Right ventricle myocardium superior (tissue), 1 donor: ENCODE results near the gene HGD. TPM values are rescaled to one million over a fixed set of nuclear protein-coding genes. Genes with fewer than 3 reads are reported as not detected.
"Not testable (repeated sequence)": the region's sequence is repeated elsewhere in the genome, so short reads cannot be mapped to it uniquely, and the experiment has no call there.

Experiments used
- ATAC-seq: fragments of 200-7000 bp; cut with Tn5 transposase; one replicate; pipeline ENCODE4 v1.9.1; 2020; ENCODE audit warnings: mild to moderate bottlenecking; ENCODE audit not compliant: poor library complexity
- DNase-seq: peaks from one replicate; pipeline ENCODE4 v3.0.0-alpha.2; 2020
- intact Hi-C: fragments of 100-400 bp; cut with DNase I; formaldehyde crosslinking; loops from one replicate; pipeline ENCODE4 v1.11.2; 2022
- total RNA-seq: library from RNA; stranded (reverse); fragmentation: NEBNext Ultra II Directional; extraction: Animal tissue kit (Norgen Biotek cat#: 25700); gene quantifications from one replicate; pipeline ENCODE4 v1.2.1, GENCODE V29; 2021
- donor health status: DM: no; HTN: yes; CAD: no; lungs with severe emphysema.

Gene HGD
- total RNA-seq, 1 donor from 2014 or later: not detected

GRCh38 chr3:120645083-120645845 is 36.8 kb downstream of the HGD start:
- no peak for DNase-seq
- no peak for ATAC-seq
- intact Hi-C loops: no loop called here

- DNase-seq (no peak), ATAC-seq (no peak)
- intact Hi-C loops: no loop called here
These were observed 39.6 kb downstream of the HGD start for GRCh38 chr3:120642368-120642948.

GRCh38 chr3:120641696-120642246 is 40.3 kb downstream of the HGD start:
- ATAC-seq (no peak), DNase-seq (no peak)
- intact Hi-C loops: no loop called here

- intact Hi-C loops: no loop called here
- DNase-seq (no peak), ATAC-seq (no peak)
These were observed 41.8 kb downstream of the HGD start for GRCh38 chr3:120640231-120640630.

- DNase-seq, intact Hi-C loops, ATAC-seq: not testable (repeated sequence)
These were observed 43.2 kb downstream of the HGD start for GRCh38 chr3:120638820-120639219.

- intact Hi-C loops: no loop called here
- DNase-seq (no peak), ATAC-seq (no peak)
These were observed 44.0 kb downstream of the HGD start for GRCh38 chr3:120637851-120638559.

GRCh38 chr3:120636795-120637401 is 45.1 kb downstream of the HGD start:
- ATAC-seq (no peak), DNase-seq (no peak)
- intact Hi-C loops: no loop called here

- intact Hi-C loops: no loop called here
- ATAC-seq (no peak), DNase-seq (no peak)
These were observed 47.5 kb downstream of the HGD start for GRCh38 chr3:120634539-120634938.

GRCh38 chr3:120625159-120625586 is 56.9 kb downstream of the HGD start:
- DNase-seq (no peak), ATAC-seq (no peak)
- intact Hi-C loops: no loop called here

GRCh38 chr3:120623727-120624093 is 58.3 kb downstream of the HGD start:
- intact Hi-C loops: no loop called here
- ATAC-seq (no peak), DNase-seq (no peak)

GRCh38 chr3:120622870-120623726 is 58.9 kb downstream of the HGD start:
- ATAC-seq (no peak), DNase-seq (no peak)
- intact Hi-C loops: no loop called here

GRCh38 chr3:120622457-120622856 is 59.6 kb downstream of the HGD start:
- ATAC-seq: no peak
- intact Hi-C loops: no loop called here

GRCh38 chr3:120616745-120617144 is 65.3 kb downstream of the HGD start:
- DNase-seq, intact Hi-C loops, ATAC-seq: not testable (repeated sequence)

More at GRCh38 chr3:120622457-120622856, 59.6 kb downstream of the HGD start:
- DNase-seq: no peak

GRCh38 chr3:120615847-120616609 is 66.0 kb downstream of the HGD start:
- DNase-seq: peak; percentile 57

GRCh38 chr3:120614765-120615164 is 67.3 kb downstream of the HGD start:
- DNase-seq (no peak), ATAC-seq (no peak)
- intact Hi-C loops: no loop called here

More at GRCh38 chr3:120615847-120616609, 66.0 kb downstream of the HGD start:
- peak; percentile 70 for ATAC-seq
- intact Hi-C loops: no loop called here

GRCh38 chr3:120608506-120608905 is 73.5 kb downstream of the HGD start:
- intact Hi-C loops: no loop called here
- ATAC-seq (no peak), DNase-seq (no peak)

- DNase-seq (no peak), ATAC-seq (peak; percentile 54)
- intact Hi-C loops: no loop called here
These were observed 77.3 kb downstream of the HGD start for GRCh38 chr3:120604784-120605183.
